ENCODE results near the gene SPATS2.
"Not testable (repeated sequence)": the region's sequence is repeated elsewhere in the genome, so short reads cannot be mapped to it uniquely, and the experiment has no call there.

Gene SPATS2

DNA sequence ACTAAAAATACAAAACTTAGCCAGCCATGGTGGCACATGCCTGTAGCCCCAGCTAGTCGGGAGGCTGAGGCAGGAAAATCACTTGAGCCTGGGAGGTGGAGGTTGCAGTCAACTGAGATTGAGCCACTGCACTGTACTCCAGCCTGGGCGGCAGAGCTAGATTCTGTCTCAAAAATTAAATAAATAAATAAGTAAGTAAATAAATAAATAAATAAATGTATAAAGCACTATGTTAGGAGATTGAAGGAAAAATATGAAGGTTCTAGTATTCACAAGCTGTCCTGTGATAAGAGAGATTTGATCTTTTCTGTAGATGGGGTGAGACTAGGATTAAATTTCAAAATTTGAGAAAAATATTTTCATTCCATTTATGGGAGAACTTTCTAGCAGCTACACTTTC is 14.9 kb upstream of the SPATS2 start:
- DNase-seq (ENCODE audit: low spot score) = no peak

DNA sequence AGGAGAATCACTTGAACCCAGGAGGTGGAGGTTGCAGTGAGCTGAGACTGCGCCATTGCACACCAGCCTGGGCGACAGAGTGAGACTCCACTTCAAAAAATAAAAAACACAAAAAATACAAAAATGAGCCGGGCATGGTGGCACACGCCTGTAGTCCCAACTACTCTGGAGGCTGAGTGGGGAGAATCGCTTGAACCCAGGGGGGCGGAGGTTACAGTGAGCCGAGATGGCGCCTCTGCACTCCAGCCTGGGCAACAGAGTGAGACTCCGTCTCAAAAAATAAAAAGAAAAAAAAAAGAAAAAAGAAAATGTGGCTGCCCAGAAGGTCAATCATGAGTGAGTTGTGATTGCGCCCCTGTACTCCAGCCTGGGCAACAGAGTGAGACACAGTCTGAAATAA is 11.3 kb upstream of the SPATS2 start:
- DNase-seq (ENCODE audit: low spot score) = no peak

DNA sequence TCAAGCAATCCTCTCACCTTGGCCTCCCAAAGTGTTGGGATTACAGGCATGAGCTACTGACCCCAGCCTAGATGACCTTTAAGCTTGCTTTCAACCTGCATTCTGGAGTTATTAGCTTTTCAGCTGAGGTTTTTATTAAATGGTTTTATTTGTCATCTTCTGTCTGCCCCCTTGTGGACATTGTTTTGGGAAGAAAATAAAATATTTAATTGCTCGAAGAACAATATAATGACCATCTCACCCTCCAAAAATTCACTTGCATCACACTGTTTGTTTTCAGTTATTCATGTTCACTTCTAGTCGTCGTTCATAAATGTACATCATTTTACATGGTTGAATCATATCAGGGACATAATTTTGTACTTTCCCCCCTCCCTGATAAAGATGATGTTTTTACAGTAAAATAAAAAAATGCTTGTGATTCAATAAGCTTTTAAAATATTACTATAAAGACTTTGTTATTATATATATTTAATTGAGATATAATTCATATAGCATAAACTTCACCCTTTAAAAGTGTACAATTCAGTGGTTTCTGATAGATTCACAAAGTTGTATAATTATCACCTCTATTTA is 10.1 kb upstream of the SPATS2 start:
- no peak for DNase-seq (ENCODE audit: low spot score)

DNA sequence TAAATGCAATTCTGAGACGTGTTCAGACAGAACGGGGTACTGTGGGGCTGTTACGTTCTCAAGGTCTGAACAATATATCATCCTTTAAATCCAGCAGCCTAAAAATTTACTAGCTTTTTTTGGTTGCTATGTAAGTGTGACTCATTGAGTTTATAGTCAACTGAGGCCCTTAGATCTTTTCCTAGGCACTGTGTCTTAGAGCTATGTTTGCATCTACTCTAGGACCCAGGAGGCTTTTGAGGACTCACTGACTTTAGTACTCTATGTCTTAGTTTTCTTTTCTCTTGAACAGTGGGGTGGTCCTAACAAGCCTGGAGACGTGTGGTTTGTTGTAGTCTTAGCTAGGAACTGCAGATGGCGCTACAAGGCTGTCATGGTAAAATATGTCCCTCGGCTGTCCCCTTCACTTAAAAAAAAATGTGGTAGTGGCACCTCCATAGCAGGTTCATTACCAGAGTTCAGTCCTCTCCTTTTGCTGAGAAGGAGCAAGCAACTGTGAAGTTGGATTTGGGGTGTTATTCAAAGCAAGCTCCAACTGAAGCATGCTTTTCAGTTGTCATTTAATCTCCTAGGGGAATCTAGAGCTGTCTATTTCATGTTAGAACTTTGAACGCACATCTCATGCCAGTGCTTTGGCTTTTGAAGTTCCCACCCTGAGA is 8.7 kb upstream of the SPATS2 start:
- DNase-seq (ENCODE audit: low spot score) = no peak

DNA sequence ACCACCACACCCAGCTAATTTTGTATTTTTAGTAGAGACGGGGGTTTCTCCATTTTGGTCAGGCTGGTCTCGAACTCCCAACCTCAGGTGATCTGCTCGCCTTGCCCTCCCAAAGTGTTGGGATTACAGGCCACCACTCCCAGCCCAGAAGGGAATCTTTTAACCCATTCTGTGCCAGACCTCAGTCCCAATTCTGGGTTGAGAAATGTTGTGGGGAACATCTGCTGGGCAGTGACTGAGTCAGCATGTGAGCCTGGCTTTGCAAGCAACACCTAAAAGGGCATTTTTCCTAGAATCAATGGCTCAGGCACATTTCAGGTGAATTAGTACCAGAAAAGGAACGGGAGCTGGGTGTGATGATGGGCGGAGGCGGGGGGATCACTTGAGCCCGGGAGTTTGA is 7.6 kb upstream of the SPATS2 start:
- no peak for DNase-seq (ENCODE audit: low spot score)

DNA sequence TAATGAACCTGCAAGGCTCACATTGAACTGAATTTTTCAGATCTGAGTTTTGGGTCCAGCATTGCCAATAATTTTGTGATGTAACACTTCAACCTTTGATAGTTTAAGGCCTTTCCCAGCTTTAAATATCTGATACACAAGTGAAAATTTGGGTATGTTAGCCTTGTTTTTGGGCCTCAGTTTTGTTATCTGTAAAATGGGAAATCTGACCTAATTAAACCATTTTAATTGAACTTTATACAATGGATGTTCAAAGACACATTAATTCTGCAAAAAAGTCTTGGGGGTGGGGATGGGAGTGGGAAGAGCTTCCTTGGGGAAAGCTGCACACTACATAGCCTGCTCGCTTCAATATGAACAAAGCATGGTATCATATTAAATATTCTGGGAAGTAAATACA is 5.2 kb upstream of the SPATS2 start:
- no peak for DNase-seq (ENCODE audit: low spot score)

DNA sequence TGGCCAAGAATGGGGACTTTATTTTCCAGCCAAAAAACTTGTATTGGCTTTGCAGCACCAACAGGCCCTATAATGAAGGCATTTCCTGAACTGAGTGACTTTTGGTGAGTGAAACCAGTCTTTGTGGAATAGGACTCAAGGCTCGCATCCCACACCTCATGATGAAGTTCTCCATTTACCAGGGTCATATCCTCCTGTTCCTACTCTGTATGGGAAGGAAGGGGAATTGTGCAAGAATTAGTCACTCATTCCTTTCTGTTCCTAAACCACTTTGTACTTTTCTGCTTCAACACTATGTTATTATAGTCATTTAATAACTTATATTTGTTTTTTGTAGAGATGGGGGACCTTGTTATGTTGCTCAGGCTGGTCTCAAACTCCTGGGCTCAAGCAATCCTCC is 2.3 kb upstream of the SPATS2 start:
- DNase-seq (ENCODE audit: low spot score) = no peak

DNA sequence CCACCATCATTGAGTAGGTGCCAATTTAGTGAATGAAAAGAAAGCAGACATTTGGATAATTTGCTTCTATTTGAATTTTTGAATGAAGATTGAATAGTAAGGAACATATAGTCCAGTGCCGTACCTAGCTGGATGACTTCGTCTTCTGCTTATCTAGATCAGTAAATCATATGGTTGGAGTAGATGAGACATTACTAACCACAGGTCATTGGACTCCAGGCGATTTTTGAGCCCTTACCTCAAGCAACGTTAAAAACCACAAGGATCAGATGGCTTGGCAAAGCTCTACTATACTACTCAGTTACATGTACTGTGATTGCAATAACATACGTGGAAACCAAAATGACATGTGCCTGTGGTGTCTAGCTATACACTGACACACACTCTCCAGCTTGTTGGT is 1.7 kb upstream of the SPATS2 start:
- DNase-seq (ENCODE audit: low spot score) = no peak

DNA sequence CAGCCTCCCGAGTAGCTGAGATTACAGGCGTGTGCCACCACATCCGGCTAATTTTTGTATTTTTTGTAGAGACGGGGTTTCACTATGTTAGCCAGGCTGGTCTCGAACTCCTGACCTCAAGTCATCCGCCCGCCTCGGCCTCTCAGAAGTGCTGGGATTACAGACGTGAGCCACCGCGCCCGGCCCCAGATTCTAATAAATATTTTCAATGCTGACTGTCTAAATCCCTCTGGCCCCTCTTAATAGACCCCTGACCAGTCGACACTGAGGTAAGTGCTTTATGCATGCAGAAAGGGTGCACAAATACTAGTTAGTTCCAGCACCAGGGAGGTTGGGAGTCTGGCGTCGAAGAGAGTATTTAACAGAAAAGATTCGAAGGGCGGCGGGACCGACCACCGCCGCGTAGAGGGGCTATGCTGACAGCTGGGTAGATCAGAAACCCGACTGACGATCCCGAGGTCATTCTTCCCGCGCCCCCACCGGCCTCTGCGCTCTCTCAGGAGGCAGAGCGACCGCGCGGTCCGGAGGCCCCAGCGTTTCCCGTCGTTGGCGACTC is 1.1 kb upstream of the SPATS2 start:
- peak; percentile 57 for DNase-seq (ENCODE audit: low spot score)

DNA sequence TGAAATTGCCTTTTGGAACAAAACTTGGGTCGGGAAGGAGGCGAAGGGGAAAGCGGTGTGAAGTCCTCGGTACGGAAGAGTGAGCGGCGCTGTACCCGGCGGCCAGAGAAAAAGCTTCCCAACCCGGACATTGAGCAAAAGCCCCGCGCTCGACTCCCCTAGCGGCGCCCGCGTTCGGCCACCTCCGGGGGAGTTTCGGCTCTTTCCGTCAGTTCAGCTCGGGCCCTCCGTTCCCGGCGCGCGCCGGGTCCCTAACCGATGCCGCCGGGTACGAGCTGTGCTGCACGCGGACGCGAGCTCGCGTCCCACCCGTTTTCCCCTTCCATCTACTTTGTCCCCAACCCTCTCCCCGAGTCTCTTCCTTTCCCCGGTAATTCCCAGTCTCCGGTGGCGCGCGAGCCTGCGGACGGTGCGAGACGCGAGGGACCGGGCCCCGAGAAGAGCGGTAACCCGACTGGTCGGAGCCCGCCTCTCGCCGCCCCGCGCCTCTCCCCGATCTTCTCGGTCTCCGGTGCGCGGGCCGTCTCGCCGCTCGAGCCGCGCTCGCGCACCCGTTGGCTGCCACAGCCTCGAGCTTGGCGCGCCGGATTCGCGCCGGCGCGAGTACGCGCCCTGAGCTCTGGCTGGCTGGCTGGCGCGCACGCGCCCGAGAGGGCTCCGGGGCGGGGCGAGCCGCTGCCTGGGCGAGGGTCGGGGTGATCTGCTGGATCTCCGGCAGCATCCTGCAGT is 446 bp upstream of the SPATS2 start:
- peak; percentile 97 for DNase-seq (ENCODE audit: low spot score)

DNA sequence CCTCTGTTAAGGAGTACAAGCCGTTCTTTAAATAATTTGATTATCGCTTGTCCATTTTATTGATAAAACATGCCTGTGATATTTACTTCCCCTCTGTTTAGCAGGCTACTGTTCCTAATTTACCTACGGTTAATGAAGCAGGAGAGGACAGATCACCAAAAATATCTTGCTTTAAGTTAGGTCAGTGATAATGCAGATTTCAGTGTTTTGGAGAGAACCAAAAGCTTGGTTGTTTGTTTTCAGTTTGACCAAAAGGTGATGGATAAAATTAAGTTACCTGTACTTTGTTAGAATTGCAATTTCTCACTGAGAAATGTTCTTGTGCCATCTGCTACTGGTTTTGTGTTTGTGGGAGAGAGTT is 958 bp downstream of the SPATS2 start:
- no peak for DNase-seq (ENCODE audit: low spot score)

DNA sequence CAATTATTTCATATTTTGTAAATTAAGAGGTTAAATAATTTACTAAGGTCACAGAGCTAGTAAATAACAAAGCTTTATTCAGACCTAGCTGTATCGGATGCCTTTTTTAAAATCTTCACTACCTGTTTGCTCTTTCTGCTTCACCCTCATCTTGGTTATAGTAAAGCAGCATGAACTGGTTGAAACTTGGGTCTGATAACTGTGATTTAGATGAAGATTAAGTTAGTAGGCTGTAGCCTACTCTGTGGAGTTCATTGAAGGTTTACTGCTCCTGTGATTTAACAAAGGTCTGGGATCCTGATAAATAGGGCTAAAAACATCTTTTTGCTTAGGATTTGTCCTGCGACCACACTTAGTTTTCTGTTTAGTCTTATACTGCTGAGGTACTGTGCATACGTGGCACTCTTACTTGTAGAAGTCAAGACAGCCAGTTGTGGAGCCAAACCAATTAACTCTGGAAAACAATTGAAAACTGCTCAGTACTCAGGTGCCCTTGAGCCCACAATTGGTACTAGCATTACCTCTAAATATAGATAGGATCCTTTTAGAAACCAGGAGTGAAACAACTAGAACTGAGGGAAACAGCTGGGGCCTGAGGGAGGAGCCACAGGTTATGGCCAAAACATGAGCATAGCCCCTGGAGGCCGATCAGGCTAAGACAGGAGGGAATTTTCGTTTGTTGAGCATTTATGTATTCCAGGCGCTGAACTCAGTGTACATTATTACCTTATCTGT is 2.3 kb downstream of the SPATS2 start:
- peak; percentile 62 for DNase-seq (ENCODE audit: low spot score)

DNA sequence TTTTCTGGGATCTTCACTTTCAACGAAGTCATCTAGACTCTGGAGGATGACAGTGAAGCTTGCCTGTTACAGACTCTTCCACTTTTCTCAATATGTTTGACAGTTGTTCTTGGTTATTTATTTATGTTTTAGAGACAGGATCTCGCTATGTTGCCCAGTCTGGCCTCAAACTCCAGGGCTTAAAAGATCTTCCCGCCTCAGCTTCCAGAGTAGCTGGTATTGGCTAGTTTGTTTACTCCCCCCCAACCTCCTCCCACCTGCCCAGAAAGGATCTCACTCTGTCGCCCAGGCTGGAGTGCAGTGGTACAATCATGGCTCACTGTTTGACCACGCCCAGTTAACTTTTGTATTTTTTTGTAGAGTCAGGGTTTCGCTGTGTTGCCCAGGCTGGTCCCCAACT is 3.3 kb downstream of the SPATS2 start:
- no peak for DNase-seq (ENCODE audit: low spot score)

DNA sequence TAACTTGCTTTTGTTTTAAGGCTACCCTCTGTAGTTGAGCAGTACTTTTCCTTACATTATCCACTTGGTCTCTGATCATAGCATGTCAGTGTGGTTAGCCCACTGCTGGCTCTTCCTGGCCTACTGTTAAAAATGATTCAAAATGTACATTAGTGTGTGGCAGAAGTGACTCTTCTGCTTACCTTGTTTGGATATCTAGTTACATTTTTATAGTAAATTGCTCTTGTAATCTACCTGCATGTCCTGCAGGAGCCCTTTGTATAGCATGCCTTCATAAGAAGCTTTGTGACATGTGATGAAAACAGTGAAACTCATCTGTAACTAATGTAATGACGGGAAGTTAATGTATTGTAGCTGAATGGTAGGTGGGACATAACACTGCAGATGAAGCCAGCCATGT is 8.1 kb downstream of the SPATS2 start:
- DNase-seq (ENCODE audit: low spot score) = no peak

DNA sequence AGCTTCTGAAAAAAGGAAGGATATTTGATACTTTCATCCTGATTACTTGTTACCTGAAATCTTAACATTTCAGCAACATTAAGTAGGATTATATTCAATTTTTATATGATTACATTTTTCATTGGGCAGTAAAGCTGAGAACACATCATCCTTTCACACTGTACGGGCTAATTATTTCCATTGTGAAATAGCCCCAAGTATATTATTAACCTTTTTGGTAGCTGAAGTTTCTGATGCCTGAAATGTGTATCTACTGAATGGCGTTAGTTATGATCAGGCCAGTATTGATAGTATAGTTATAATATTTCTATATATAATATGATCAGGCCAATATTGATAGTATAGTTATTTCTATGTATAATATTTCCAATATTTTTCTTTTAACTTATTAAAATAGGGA is 10.1 kb downstream of the SPATS2 start:
- no peak for DNase-seq (ENCODE audit: low spot score)

DNA sequence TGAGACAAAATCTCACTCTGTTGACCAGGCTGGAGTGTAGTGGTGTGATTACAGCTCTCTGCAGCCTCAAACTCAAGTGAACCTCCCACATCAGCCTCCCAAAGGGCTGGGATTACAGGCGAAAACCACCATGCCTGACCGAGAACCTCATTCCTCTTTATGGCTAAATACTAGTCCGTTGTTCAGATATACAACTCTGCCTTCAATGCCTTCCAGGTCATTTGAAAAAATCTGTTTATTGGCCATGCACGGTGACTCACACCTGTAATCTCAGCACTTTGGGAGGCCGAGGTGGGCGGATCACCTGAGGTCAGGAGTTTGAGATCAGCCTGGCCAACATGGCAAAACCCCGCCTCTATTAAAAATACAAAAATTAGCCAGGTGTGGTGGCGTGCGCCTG is 12.9 kb downstream of the SPATS2 start:
- DNase-seq (ENCODE audit: low spot score) = not testable (repeated sequence)

DNA sequence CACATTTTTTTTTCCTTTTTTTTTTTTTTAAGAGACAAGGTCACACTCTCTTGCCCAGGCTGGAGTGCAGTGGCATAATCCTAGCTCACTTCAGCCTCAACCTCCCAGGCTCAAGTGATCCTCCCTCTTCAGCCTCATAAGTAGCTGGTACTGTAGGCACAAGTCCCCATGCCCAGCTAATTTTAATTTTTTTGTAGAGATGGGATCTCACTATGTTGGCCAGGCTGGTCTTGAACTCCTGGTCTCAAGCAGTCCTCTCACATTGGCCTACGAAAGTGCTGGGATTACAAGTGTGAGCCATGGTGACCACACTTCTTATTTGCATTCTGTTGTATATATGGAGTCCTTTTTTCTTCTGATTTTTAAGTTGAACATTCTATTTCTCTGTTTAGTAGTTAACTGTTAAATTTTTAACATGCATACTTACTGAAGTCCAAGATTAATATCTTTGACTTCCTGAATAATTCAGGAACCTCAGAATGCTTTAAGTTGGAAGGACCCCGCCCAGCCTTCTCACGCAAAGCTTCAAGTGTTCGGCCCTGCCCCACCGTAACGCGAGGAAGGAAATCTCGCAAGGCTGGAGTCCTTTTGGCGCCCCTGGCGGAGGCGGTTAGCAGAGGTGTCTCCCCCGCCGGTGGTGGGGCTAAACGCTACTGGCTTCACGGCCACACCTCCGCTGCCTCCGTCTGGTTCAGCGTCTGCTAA is 21.6 kb downstream of the SPATS2 start:
- no peak for DNase-seq (ENCODE audit: low spot score)

DNA sequence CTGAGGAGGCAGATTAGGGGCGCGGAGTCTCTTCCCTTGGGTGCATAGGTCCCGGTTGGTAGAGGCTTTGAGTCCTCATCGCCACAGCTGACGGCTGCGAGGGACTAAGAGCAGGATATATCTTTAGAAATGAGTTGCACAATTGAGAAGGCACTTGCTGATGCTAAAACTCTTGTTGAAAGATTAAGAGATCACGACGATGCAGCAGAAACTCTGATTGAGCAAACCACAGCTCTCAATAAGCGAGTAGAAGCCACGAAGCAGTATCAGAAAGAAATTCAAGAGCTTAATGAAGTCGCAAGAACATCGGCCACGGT is 22.1 kb downstream of the SPATS2 start:
- no peak for DNase-seq (ENCODE audit: low spot score)

DNA sequence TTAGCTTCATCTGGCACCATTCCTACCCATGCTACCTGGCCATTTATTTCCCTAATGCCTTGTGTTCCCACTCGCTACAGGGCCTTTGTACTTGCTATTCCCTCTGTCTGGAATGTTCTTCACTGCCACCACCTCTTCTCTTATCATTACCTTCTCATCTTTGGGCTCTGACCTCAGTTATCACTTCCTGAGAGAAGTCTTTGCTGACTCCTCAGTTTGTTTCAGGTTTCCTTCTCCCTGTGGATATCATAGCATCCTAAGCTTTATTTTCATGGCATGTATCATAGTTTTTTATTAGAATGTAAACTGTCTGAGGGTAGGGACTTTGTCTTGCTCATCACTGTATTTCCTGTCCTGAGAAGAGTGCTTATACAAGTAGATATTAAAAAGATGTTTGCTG is 29.7 kb downstream of the SPATS2 start:
- no peak for DNase-seq (ENCODE audit: low spot score)

DNA sequence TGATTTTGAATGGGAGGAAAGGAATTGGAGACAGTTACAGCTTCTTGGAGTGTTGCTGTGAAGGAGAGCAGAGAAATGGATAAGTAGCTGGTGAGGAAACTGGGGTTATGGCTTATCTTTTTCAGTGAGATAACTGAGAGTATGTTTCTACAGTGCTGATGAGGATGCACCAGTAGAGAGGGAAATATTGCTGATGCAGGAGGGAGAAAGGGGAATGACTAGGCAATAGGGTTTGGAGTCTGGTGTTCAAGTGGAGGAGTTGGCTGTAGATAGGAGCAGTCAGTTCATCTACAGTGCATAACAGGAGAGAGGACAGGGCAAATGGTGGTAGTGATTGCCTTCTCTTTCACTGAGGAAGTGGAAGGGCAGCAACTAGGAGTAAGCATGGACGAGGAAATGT is 33.0 kb downstream of the SPATS2 start:
- no peak for DNase-seq (ENCODE audit: low spot score)

DNA sequence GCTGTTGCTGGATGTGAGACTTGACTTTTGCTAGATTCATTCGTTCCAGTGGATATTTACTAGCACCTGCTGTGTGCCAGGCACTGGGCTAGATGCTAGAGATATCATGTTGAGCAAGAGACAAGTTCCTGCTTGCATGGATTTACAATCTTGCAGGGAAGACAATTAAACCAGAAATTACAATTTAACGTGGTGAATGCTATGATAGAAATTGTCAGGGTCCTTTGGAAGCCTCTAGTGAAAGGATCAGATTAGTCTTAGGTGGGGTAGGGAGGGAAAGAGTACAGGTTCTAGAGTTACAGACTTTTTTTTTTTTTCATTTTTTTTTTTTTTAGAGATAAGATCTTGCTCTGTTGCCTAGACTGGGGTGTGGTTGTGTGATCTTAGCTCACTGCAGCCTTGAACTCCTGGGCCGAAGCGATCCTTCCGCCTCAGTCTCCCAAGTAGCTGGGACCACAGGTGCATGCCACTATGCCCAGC is 36.7 kb downstream of the SPATS2 start:
- DNase-seq (ENCODE audit: low spot score) = no peak

DNA sequence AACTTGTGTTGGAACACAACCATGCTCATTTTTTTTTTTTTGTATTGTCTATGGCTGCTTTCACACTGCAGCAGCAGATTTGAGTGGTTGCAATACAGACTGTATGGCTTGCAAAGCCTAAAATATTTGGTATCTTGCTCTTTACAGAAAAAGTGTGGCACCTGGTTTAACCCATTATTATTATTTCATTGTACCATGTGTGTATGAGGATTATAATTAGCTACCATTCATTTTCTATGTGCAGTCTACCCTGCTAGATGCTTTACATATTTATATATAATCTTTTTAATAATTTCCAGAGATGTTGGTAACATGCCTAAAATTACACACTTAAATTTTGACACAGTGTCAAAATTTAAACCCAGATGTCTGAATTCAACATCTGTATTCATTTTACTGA is 37.7 kb downstream of the SPATS2 start:
- no peak for DNase-seq (ENCODE audit: low spot score)

All from HuH-7 (cell line).